Ectodermal cell (in vitro differentiated cells): Measurements from ENCODE around the gene PODNL1.

Source experiments
- H3K27ac ChIP-seq: 2 replicates; pipeline ENCODE4 v1.7.0; 2013; ENCODE audit warnings: mild to moderate bottlenecking, low read depth, low read length; ENCODE audit not compliant: insufficient read depth, poor library complexity, severe bottlenecking
- H3K27me3 ChIP-seq: 2 replicates; pipeline ENCODE4 v1.7.0; 2013; ENCODE audit warnings: mild to moderate bottlenecking, low read length; ENCODE audit not compliant: insufficient read depth, control insufficient read depth, poor library complexity, severe bottlenecking
- H3K36me3 ChIP-seq: one replicate; pipeline ENCODE4 v1.7.0; 2013; ENCODE audit warnings: low read length; ENCODE audit not compliant: control insufficient read depth, insufficient read depth
- H3K4me1 ChIP-seq: one replicate; pipeline ENCODE4 v1.7.0; 2013; ENCODE audit warnings: low read length; ENCODE audit not compliant: control insufficient read depth, insufficient read depth
- H3K4me3 ChIP-seq: 2 replicates; pipeline ENCODE4 v1.7.0; 2013; ENCODE audit warnings: low read depth, low read length, control low read depth; ENCODE audit not compliant: insufficient read depth
- H3K9me3 ChIP-seq: 2 replicates; pipeline ENCODE4 v1.7.0; 2013; ENCODE audit warnings: mild to moderate bottlenecking, low read length, moderate library complexity; ENCODE audit not compliant: control insufficient read depth
- WGBS, 2 experiments: methylation state at CpG; one replicate each; pipeline ENCODE4 v1.1.7; 2013; ENCODE audit warnings: missing lambda C conversion rate in 2 of 2; 5-methylcytosine and 5-hydroxymethylcytosine counted together

The PODNL1 gene

DNA sequence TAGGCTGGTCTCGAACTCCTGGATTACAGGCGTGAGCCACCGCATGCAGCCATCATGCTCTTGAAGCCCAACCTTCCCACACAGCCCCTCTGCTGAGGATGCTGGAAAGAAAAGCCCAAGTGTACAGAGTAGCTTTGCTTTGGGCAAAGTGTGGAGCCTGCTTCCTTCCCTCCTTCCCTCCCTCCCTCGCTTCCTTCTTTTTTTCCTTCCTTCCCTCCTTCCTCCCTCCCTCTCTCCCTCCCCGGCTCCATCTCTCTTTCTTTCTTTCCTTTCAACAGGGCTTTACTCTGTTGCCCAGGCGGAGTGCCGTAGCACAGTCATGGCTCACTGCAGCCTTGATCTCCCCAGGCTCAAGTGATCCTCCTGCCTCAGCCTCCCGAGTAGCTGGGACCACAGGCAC lies 29.5 kb downstream of the PODNL1 start:
- Histone ChIP-seq H3K27ac (no peak overlapping the region), H3K27me3 (peaks cover 9% of the 10 kb centered on the region), H3K4me3 (no peak overlapping the region), H3K4me1 (no peaks in the 10 kb centered on the region), H3K36me3 (peaks cover 3% of the 10 kb centered on the region), H3K9me3 (no peaks in the 10 kb centered on the region)
- 88 to 93% methylated on average over 8 of the region's 8 CpGs for WGBS, 2 experiments

DNA sequence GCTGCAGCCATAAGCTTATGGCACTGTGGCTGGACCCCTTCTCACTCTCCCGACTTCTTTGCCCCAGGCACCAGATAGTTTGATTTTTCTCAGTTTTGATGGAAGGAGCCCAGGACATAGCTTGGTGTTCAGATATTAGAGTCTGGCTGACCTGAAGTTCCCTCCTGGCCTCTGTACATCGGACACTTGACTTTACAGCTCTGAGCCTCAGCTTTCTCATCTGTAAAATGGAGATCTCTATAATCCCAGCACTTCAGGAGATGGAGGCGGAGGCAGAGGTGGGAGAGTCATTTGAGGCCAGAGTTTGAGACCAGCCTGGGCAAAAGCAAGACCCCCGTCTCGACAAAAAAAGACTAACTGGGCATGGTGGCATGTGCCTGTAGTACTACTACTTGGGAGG lies 31.3 kb downstream of the PODNL1 start:
- H3K27ac ChIP-seq: no peak overlapping the region
- no peaks in the 10 kb centered on the region for H3K4me1 ChIP-seq
- WGBS, 2 experiments: 94 to 96% methylated on average over 5 of the region's 5 CpGs
- H3K9me3 ChIP-seq: no peaks in the 10 kb centered on the region
- peak overlapping the region; percentile 72 for H3K4me3 ChIP-seq
- H3K36me3 ChIP-seq: no peaks in the 10 kb centered on the region
- peaks cover 9% of the 10 kb centered on the region for H3K27me3 ChIP-seq

DNA sequence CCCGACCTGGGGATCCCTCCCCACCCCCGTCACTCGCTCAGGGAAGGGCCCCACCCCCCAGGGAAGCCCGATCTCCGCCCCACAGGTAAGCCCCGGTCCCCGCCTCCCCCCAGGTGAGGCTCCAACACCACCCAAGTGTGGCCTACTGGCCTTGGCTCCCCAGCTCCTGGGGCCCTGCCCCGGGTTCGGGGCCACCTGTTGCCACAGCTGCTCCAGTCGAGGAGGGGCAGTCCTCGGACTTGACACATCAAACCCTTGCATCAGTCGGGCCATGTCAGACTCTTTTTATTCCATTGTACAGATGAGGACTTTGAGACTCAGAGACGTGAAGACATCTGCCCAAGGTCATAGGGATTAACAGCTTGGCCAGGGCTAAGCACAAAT lies 31.7 kb downstream of the PODNL1 start:
- WGBS, 2 experiments: 17 to 20% methylated on average over 13 of the region's 13 CpGs
- H3K4me3 ChIP-seq: peak overlapping the region; percentile 72
- no peak overlapping the region for H3K27ac ChIP-seq
- H3K27me3 ChIP-seq: peaks cover 9% of the 10 kb centered on the region
- no peaks in the 10 kb centered on the region for H3K4me1 ChIP-seq
- H3K9me3 ChIP-seq: no peaks in the 10 kb centered on the region
- no peaks in the 10 kb centered on the region for H3K36me3 ChIP-seq

DNA sequence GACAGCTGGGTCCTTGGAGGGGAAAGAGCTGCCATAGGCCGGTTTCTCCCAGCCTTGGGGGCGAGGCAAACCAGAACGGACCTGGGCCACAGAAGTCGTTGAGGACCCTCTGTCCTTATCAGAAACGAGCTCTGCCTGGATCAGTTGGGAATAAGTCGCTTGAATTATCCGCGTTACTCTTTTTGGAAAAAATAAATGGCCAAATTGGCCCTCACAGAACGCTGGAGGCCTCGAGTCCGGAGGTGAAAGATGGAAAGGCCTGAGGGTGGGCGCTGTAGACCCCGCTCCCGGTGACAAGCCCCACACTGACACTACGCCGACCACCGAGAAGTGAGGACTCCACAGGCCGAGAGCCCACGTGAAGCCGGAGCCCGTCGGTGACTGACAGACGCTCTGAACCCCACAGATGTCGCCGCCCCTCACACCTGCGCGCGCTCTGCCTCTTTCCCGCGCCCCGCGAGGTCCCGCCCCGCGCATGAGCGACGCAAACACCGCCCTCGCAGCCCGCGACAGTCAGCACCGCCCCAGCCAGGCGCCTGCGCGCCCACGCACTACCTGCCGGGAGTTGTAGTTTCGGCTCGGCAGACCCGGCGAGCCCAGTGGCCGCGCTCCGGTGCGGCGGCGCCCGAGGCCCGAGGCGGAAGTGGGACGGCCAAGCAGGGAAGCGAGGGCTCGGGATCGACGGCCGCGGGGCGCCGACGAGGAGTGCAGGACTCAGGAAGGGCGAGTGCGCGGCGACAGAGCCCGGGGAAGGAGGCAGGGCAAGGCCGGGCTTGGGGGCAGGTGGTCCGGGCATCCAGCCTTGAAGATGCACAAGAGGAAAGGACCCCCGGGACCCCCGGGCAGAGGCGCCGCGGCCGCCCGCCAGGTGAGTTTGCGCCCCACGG lies 32.3 kb downstream of the PODNL1 start, which contains the start of the genes BRME1 and CC2D1A:
BRME1 (minus strand) TSS at position 484 of the 887 bp plus-strand sequence. CDS start 1,225 bp downstream, outside the sequence.
CC2D1A (plus strand) TSS at position 568 of the 887 bp plus-strand sequence; CDS start at position 809, 241 bp downstream.
- H3K27me3 ChIP-seq: peaks cover 9% of the 10 kb centered on the region
- 14% methylated on average over 86 of the region's 86 CpGs for WGBS, 2 experiments

DNA sequence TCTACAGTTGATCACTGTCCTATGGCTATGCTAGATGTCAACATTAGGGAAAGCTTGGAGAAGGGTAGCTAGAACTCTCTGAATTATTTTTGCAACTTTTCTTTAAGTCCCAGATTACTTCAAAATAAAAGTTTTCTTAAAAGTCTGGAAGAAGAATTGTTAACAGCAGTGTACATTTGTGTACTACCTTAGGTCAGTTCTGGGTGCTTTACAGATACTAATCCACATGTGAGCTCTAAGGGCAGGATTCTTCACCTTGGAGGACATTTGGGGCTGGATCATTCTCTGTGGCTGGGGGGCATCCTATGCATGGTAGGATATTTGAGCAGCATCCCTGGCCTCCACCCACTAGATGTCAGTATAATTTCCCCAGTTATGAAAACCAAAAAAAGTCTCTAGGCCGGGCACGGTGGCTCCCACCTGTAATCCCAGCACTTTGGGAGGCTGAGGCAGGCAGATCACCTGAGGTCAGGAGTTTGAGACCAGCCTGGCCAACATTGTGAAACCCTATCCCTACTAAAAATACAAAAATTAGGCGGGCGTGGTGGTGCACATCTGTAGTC lies 35.1 kb downstream of the PODNL1 start:
- Histone ChIP-seq H3K4me1 (no peaks in the 10 kb centered on the region), H3K9me3 (no peaks in the 10 kb centered on the region), H3K36me3 (no peaks in the 10 kb centered on the region), H3K4me3 (no peak overlapping the region), H3K27me3 (peaks cover 9% of the 10 kb centered on the region), H3K27ac (no peak overlapping the region)
- WGBS, 2 experiments: 81 to 83% methylated on average over 4 of the region's 4 CpGs

More for the DNA sequence above, 32.3 kb downstream of the PODNL1 start, which contains the start of the genes BRME1 and CC2D1A:
- Histone ChIP-seq H3K9me3 (no peaks in the 10 kb centered on the region), H3K36me3 (no peaks in the 10 kb centered on the region), H3K4me1 (no peaks in the 10 kb centered on the region), H3K4me3 (peak within 1 kb of the TSS; percentile 72), H3K27ac (no peak within 1 kb of the TSS)

DNA sequence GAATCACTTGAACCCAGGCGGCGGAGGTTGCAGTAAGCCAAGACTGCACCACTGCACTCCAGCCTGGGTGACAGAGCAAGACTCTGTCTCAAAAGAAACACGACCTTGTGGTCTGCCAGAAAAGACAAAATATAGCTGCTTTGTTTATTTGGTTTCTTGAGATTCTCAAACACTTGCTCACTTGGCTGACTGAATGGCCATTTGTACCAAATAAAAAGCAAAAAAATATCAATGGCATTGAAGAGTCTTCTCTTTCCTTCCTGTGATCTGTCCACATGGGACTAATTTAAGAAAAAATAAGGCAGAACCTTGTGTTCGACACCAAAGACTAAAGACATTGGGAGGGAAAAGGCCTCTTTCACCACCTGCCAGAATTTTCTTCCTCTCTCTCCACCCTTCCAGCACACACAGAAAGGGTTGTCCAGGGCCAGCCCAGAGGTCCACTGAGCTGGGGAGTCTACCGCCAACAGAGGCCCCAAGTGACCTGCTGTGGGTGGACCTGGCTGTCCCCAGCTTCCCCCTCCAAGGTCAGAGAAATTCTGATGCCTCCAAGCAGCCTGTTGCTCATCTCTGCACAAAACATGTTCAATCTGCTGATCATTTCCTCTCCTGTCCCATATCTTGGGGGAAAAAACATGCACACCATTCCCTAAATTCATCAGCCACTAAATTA lies 38.2 kb downstream of the PODNL1 start:
- no peaks in the 10 kb centered on the region for H3K9me3 ChIP-seq
- WGBS, 2 experiments: 79 to 82% methylated on average over 5 of the region's 5 CpGs
- H3K27me3 ChIP-seq: peaks cover 4% of the 10 kb centered on the region
- no peaks in the 10 kb centered on the region for H3K4me1 ChIP-seq
- no peaks in the 10 kb centered on the region for H3K36me3 ChIP-seq
- H3K4me3 ChIP-seq: no peak overlapping the region
- H3K27ac ChIP-seq: no peak overlapping the region

DNA sequence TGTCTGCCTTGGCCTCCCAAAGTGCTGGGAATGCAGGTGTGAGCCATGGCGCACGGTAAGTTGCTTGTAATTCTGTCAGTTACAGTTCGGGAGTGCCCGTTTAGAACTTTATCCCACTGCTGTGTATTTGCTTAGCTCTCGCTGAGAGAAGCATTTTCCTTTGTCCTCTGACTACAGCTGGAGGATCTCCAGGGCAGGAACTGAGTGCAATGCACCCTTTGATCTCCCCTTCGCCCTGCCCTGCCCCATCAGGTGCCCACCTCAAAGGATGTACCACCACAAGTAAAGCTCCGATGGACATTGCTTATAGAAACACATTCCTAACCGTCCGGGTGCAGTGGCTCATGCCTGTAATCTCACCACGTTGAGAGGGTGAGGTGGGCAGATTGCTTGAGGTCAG lies 38.8 kb downstream of the PODNL1 start:
- no peak overlapping the region for H3K4me3 ChIP-seq
- H3K4me1 ChIP-seq: no peaks in the 10 kb centered on the region
- H3K27me3 ChIP-seq: no peaks in the 10 kb centered on the region
- no peaks in the 10 kb centered on the region for H3K36me3 ChIP-seq
- H3K9me3 ChIP-seq: no peaks in the 10 kb centered on the region
- 83 to 85% methylated on average over 10 of the region's 10 CpGs for WGBS, 2 experiments
- no peak overlapping the region for H3K27ac ChIP-seq

DNA sequence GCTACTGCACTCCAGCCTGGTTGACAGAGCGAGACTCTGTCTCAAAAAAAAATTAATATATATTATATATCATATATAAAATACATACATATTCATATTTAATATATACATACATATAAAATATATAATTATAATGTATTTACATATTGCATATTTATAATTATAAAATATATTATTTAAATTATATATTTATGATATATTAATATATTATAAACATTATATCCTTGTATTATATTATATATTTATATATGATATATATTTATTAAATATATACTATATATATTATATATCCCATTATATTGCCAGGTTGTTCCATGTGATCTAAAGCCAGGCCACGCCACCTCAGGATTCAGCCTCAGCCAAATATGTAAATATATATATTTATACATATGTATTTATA lies 42.0 kb downstream of the PODNL1 start:
- Histone ChIP-seq H3K27me3 (no peaks in the 10 kb centered on the region), H3K27ac (no peak overlapping the region), H3K9me3 (no peaks in the 10 kb centered on the region), H3K4me1 (no peaks in the 10 kb centered on the region), H3K4me3 (no peak overlapping the region), H3K36me3 (no peaks in the 10 kb centered on the region)
- no CpG with 5 or more reads among the region's 2 CpGs for WGBS, 2 experiments

DNA sequence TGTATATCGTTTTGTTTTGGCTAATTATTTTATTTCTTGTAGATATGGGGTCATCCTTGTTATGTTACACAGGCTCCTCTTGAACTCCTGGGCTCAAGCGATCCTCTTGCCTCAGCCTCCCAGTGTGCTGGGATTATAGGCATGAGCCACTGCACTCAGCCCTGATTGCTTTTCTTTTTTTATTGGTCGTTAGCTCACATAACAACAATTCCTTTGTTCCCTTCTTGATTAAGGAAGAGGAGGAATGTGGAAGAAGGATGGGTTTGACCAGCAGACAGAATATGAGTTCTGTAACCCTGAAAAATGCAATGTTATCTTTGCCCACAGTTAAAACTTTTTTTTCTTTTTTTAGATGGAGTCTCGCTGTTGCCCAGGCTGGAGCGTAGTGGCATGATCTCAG lies 43.7 kb downstream of the PODNL1 start:
- H3K9me3 ChIP-seq: no peaks in the 10 kb centered on the region
- no peaks in the 10 kb centered on the region for H3K4me1 ChIP-seq
- H3K36me3 ChIP-seq: no peaks in the 10 kb centered on the region
- WGBS, 2 experiments: 86 to 93% methylated on average over 4 of the region's 5 CpGs
- no peaks in the 10 kb centered on the region for H3K27me3 ChIP-seq
- no peak overlapping the region for H3K4me3 ChIP-seq
- no peak overlapping the region for H3K27ac ChIP-seq

DNA sequence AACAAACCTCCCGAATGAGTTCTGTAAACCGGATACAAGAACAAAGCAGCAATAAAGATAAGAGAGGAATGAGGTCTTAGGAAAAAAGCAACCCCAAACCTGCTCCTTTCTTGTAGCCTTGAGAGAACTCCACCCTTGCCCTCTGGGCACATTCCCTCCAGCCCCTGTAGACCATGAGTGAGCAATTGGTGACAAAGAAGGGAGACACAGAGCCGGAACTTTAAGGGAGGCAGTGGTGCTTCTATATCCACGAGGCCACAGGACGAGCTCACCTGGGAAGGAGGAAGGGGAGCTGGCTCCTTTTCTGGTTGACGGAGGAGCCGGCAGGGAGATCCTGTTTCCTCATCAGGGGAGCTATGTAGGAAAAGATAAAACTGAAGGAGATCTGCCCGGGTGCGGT lies 45.3 kb downstream of the PODNL1 start:
- no peak overlapping the region for H3K4me3 ChIP-seq
- H3K4me1 ChIP-seq: no peaks in the 10 kb centered on the region
- H3K27me3 ChIP-seq: no peaks in the 10 kb centered on the region
- H3K36me3 ChIP-seq: no peaks in the 10 kb centered on the region
- no peak overlapping the region for H3K27ac ChIP-seq
- H3K9me3 ChIP-seq: no peaks in the 10 kb centered on the region
- WGBS, 2 experiments: 87 to 88% methylated on average over 9 of the region's 9 CpGs
